ENCODE measurements around the gene TST. TPM values are rescaled to one million over a fixed set of nuclear protein-coding genes. Genes with fewer than 3 reads are reported as not detected.

Gene TST
- total and polyA plus RNA-seq, 2 of the 8 experiments (the other 6 are each of a cell fraction or from before 2014, with no cell fraction given) = 22.6 to 61.6 TPM

DNA sequence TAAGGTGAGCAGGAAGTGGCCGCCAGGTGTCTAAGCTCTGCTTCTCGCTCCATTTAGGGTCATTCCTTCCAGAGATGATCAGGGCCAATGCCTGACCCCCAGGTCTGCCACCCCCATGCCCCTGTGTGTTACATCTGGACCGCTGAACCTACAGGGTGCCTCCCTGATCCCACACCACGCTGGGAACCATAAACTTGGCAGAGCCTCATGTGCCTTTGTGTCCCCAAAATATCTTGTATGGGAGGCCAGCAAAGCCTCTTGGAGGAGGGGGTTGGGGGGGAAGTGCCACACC is 3.7 kb downstream of the TST start:
- ChIA-PET CTCF (ENCODE audit: partially characterized antibody) (interaction anchor here (0.9 to 1.8 kb wide), 6 partner anchors 14 to 39 kb away, joined by 3 to 5 read pairs (median 4); no protein-coding TSS in a partner anchor), POLR2A (ENCODE audit: partially characterized antibody) (interaction anchor here (0.8 to 1.3 kb wide), 4 partner anchors 9 to 44 kb away, joined by 3 to 5 read pairs (median 4); no protein-coding TSS in a partner anchor)
- Histone ChIP-seq H3K4me3 (ENCODE audit: extremely low read depth in 1 of 4, insufficient read depth in 2 of 4, low read depth in 3 of 4, low read length in 4 of 4) (no peak overlapping the region), H2BK5ac (ENCODE audit: low read depth, low read length) (no peak overlapping the region), H3K79me1 (ENCODE audit: low read depth, low read length) (no peaks in the 10 kb centered on the region; the same call in 1 of the 2 replicates), H2AFZ (ENCODE audit: low read length) (no peak overlapping the region), H3K23ac (ENCODE audit: insufficient read length) (no peak overlapping the region), H3K4me1 (replicated peaks in 1 of 4; ENCODE audit: control insufficient read depth in 3 of 4, insufficient read depth in 4 of 4, low read length in 3 of 4) (peaks cover 0 to 18% (median 7%) of the 10 kb centered on the region in 4 experiments; a peak in 6 of 7 replicates), H3K56ac (replicated peaks; ENCODE audit: insufficient read length, low read depth, low read length) (no peak overlapping the region), H4K20me1 (replicated peaks in 1 of 2; ENCODE audit: control insufficient read depth in 1 of 2, insufficient read depth in 2 of 2, low read length in 2 of 2) (peaks cover 6 to 27% of the 10 kb centered on the region in 2 experiments), H2BK120ac (replicated peaks; ENCODE audit: low read depth, low read length) (no peak overlapping the region), H3K4ac (replicated peaks; ENCODE audit: insufficient read length, low read depth, low read length) (no peak overlapping the region), H3K9me3 (ENCODE audit: insufficient read depth in 2 of 2, low read depth in 1 of 2, low read length in 1 of 2) (no peaks in the 10 kb centered on the region), H3K36me3 (ENCODE audit: control insufficient read depth in 2 of 4, insufficient read depth in 4 of 4, low read length in 3 of 4) (peaks cover 0 to 13% (median 1%) of the 10 kb centered on the region in 4 experiments; a peak in 2 of 8 replicates), H4K8ac (ENCODE audit: extremely low read depth, insufficient read depth, low read length) (no peak overlapping the region), H3K9ac (replicated peaks in 1 of 4; ENCODE audit: extremely low read depth in 1 of 4, low read depth in 3 of 4, low read length in 3 of 4) (no peak overlapping the region), H4K91ac (replicated peaks; ENCODE audit: insufficient read length, low read length) (no peak overlapping the region), H3K27me3 (replicated peaks in 1 of 4; ENCODE audit: control insufficient read depth in 3 of 4, extremely low read depth in 1 of 4, insufficient read depth in 3 of 4, low read length in 3 of 4) (no peaks in the 10 kb centered on the region), H3K4me2 (ENCODE audit: insufficient read depth in 1 of 2, low read depth in 2 of 2, low read length in 2 of 2) (no peak overlapping the region), H2BK15ac (ENCODE audit: low read length) (no peak overlapping the region), H3K79me2 (ENCODE audit: control insufficient read depth in 1 of 2, insufficient read depth in 2 of 2, low read length in 2 of 2) (peaks cover 0 to 14% of the 10 kb centered on the region in 2 experiments; a peak in 2 of 4 replicates), H2BK20ac (ENCODE audit: low read length) (no peak overlapping the region), H4K5ac (ENCODE audit: insufficient read length, low read depth, low read length) (no peak overlapping the region), H3K27ac (ENCODE audit: low read depth, low read length) (no peak overlapping the region), H3K18ac (ENCODE audit: extremely low read depth, low read length) (no peak overlapping the region), H3K14ac (ENCODE audit: insufficient read length) (no peak overlapping the region), H2BK12ac (ENCODE audit: low read depth, low read length) (no peak overlapping the region), H2AK5ac (ENCODE audit: low read depth, low read length) (no peak overlapping the region), H3K23me2 (ENCODE audit: low read depth, low read length) (peaks cover 11% of the 10 kb centered on the region)
- FAIRE-seq = no peak
- WGBS, 2 experiments (ENCODE audit: extremely low coverage in 1 of 2, insufficient coverage in 1 of 2, insufficient read length in 1 of 2, insufficient replicate concordance in 2 of 2, low coverage in 1 of 2, low lambda C conversion rate in 2 of 2, missing lambda C conversion rate in 1 of 2) = 87% methylated on average over 4 of the region's 4 CpGs; no CpG with 5 or more reads in 1 of the 2 experiments
- no peak for TF ChIP-seq SAP30 (IDR thresholded peaks at IDR 0.05; ENCODE audit: insufficient read depth, insufficient replicate concordance, low read length)
- TF ChIP-seq EZH2 (IDR thresholded peaks at IDR 0.05; ENCODE audit: low read depth, low read length, severe bottlenecking) = no peak
- no peak for TF ChIP-seq TAF7 (optimal IDR thresholded peaks at IDR 0.05; ENCODE audit: borderline replicate concordance, low read depth, low read length)
- TF ChIP-seq HDAC6 (IDR thresholded peaks at IDR 0.05; ENCODE audit: low read depth, low read length) = no peak
- TF ChIP-seq CBX8 (IDR thresholded peaks at IDR 0.05; ENCODE audit: borderline replicate concordance, low read depth, low read length) = no peak
- no peak for TF ChIP-seq KDM1A (IDR thresholded peaks at IDR 0.05; ENCODE audit: borderline replicate concordance, low read length)
- TF ChIP-seq, protein P1, sequence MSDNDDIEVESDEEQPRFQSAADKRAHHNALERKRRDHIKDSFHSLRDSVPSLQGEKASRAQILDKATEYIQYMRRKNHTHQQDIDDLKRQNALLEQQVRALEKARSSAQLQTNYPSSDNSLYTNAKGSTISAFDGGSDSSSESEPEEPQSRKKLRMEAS (IDR thresholded peaks at IDR 0.05) = no peak
- TF ChIP-seq, protein P2, sequence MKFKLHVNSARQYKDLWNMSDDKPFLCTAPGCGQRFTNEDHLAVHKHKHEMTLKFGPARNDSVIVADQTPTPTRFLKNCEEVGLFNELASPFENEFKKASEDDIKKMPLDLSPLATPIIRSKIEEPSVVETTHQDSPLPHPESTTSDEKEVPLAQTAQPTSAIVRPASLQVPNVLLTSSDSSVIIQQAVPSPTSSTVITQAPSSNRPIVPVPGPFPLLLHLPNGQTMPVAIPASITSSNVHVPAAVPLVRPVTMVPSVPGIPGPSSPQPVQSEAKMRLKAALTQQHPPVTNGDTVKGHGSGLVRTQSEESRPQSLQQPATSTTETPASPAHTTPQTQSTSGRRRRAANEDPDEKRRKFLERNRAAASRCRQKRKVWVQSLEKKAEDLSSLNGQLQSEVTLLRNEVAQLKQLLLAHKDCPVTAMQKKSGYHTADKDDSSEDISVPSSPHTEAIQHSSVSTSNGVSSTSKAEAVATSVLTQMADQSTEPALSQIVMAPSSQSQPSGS (IDR thresholded peaks at IDR 0.05; ENCODE audit: low read length) = no peak
- TF ChIP-seq NANOG (IDR thresholded peaks at IDR 0.05; ENCODE audit: insufficient read depth, low read depth, low read length, poor library complexity, severe bottlenecking) = no peak
- no peak for TF ChIP-seq CREB1 (IDR thresholded peaks at IDR 0.05)
- no peak for TF ChIP-seq TAF1 (IDR thresholded peaks at IDR 0.05; ENCODE audit: low read depth, low read length)
- TF ChIP-seq JUND (IDR thresholded peaks at IDR 0.05; ENCODE audit: low read length) = no peak
- no peak for DNase-seq (ENCODE audit: low read depth in 1 of 2, low spot score in 2 of 2)

Data from H1 (cell line).